K562 (cell line): Measurements from ENCODE around the gene TTBK2.

ENCODE experiments used
- CHD4 ChIP-seq: fragments of 200-600 bp; sonication (generic); IDR thresholded peaks from 3 replicates; pipeline ENCODE4 v1.6.1; 2012; ENCODE audit warnings: low read depth, mild to moderate bottlenecking, mixed read lengths, low read length, inconsistent platforms; ENCODE audit not compliant: insufficient read depth, insufficient replicate concordance, poor library complexity, severe bottlenecking
- POLR2AphosphoS5 ChIP-seq: IDR thresholded peaks from 2 replicates; pipeline ENCODE4 v1.6.1; 2011; ENCODE audit warnings: mild to moderate bottlenecking, low read depth, low read length, moderate library complexity; ENCODE audit not compliant: control insufficient read depth, insufficient read depth
- RBBP5 ChIP-seq: fragments of 200-600 bp; sonication (generic); IDR thresholded peaks from 2 replicates; pipeline ENCODE4 v1.6.1; 2012; ENCODE audit warnings: borderline replicate concordance, mild to moderate bottlenecking, low read length, control low read depth, inconsistent platforms; ENCODE audit not compliant: insufficient read depth, poor library complexity, severe bottlenecking
- ZNF707 ChIP-seq: fragments of 250-450 bp; sonication (Bioruptor Pico); conservative IDR thresholded peaks from 2 replicates; pipeline ENCODE4 v1.8.0; 2022; ENCODE audit warnings: inconsistent platforms, mild to moderate bottlenecking, moderate library complexity
- TF ChIP-seq, protein P1 (sequence below), 2 experiments: fragments of 450-650 bp; formaldehyde crosslinking in 1 of 2; IDR thresholded peaks; 2 replicates each; pipeline versions ENCODE4 v1.4.0 to v1.6.1; 2014 to 2020; ENCODE audit warnings: mild to moderate bottlenecking in 2 of 2, borderline replicate concordance in 1 of 2, low read depth in 1 of 2

DNA sequence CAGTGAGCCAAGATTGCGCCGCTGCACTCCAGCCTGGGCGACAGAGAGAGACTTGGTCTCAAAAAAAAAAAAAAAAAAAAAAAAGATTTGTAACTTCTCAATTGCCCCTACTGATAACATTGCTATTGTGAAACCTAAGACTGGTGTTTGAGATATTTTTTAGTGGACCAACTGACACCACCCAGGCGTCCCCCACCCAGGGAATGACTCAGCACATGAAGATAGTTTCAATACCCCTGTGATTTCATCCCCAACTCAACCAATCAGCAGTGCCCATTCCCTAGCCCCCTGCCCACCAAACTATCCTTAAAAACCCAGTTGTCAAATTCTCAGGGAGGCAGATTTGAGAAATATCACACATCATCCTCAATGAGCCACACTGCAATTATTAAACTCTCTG lies 76.9 kb downstream of the TTBK2 start:
- TF ChIP-seq ZNF707 (CRISPR knock-in tag): no peak
- no peak for TF ChIP-seq POLR2AphosphoS5
- TF ChIP-seq RBBP5: no peak
- TF ChIP-seq CHD4: no peak
- TF ChIP-seq, protein P1, sequence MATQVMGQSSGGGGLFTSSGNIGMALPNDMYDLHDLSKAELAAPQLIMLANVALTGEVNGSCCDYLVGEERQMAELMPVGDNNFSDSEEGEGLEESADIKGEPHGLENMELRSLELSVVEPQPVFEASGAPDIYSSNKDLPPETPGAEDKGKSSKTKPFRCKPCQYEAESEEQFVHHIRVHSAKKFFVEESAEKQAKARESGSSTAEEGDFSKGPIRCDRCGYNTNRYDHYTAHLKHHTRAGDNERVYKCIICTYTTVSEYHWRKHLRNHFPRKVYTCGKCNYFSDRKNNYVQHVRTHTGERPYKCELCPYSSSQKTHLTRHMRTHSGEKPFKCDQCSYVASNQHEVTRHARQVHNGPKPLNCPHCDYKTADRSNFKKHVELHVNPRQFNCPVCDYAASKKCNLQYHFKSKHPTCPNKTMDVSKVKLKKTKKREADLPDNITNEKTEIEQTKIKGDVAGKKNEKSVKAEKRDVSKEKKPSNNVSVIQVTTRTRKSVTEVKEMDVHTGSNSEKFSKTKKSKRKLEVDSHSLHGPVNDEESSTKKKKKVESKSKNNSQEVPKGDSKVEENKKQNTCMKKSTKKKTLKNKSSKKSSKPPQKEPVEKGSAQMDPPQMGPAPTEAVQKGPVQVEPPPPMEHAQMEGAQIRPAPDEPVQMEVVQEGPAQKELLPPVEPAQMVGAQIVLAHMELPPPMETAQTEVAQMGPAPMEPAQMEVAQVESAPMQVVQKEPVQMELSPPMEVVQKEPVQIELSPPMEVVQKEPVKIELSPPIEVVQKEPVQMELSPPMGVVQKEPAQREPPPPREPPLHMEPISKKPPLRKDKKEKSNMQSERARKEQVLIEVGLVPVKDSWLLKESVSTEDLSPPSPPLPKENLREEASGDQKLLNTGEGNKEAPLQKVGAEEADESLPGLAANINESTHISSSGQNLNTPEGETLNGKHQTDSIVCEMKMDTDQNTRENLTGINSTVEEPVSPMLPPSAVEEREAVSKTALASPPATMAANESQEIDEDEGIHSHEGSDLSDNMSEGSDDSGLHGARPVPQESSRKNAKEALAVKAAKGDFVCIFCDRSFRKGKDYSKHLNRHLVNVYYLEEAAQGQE (IDR thresholded peaks at IDR 0.05; ENCODE audit: borderline replicate concordance): no peak
- TF ChIP-seq, protein P1 (CRISPR knock-in tag; IDR thresholded peaks at IDR 0.05; ENCODE audit: low read depth): no peak
